HL-60 (cell line): ENCODE data around the gene COL6A2.

Source experiments
- POLR2AphosphoS5 ChIP-seq: IDR thresholded peaks from 2 replicates; pipeline ENCODE4 v1.6.1; 2012; ENCODE audit warnings: low read depth
- TF ChIP-seq, protein P1 (sequence below): IDR thresholded peaks from one replicate; pipeline ENCODE4 v1.5.1; 2011; ENCODE audit warnings: low read length, control low read depth, inconsistent platforms; ENCODE audit not compliant: insufficient read depth

DNA sequence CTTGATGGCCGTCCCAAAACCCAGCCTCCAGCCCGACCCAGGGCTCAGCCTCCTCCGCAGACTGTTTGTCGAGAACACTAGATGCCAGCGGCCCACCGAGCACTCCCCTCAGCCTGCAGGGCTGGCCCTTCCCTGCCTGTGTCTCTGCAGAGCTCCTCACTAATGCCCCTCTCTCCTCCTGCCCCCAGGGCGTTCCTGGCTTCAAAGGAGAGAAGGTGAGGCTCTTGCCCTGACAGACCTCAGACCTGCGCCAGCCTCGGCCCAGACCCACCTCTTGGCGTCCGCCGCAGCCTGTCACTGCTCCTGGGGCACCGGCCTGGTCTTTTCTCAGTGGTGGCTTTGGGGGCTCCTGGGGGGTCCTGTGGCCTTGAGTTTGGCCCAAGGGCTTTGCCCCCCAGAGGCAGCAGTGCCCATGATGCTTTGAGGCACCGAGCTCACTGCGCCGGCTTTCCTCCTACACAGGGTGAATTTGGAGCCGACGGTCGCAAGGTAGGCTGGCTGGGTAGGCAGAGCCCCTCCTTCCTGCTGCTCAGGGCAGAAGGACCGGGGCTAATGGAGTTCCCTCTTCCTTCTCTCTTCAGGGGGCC is 18.4 kb downstream of the COL6A2 start:
- TF ChIP-seq POLR2AphosphoS5, result no peak
- TF ChIP-seq, protein P1, sequence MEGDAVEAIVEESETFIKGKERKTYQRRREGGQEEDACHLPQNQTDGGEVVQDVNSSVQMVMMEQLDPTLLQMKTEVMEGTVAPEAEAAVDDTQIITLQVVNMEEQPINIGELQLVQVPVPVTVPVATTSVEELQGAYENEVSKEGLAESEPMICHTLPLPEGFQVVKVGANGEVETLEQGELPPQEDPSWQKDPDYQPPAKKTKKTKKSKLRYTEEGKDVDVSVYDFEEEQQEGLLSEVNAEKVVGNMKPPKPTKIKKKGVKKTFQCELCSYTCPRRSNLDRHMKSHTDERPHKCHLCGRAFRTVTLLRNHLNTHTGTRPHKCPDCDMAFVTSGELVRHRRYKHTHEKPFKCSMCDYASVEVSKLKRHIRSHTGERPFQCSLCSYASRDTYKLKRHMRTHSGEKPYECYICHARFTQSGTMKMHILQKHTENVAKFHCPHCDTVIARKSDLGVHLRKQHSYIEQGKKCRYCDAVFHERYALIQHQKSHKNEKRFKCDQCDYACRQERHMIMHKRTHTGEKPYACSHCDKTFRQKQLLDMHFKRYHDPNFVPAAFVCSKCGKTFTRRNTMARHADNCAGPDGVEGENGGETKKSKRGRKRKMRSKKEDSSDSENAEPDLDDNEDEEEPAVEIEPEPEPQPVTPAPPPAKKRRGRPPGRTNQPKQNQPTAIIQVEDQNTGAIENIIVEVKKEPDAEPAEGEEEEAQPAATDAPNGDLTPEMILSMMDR, result no peak
